ENCODE data around the gene TBC1D22A.

GRCh38 chr22:46726066-46726985 is 36.1 kb upstream of the TBC1D22A start:
- TF ChIP-seq CTCF (IDR thresholded peaks at IDR 0.05) (no peak), POLR2A (IDR thresholded peaks at IDR 0.05) (no peak), EP300 (IDR thresholded peaks at IDR 0.05) (no peak), POLR2AphosphoS5 (IDR thresholded peaks at IDR 0.05) (no peak)
